ENCODE data around the gene CPS1.

CPS1 gene

GRCh38 chr2:210559182-210559581 is 2.8 kb downstream of the CPS1 start:
- Histone ChIP-seq H3K4me3 (ENCODE audit: low read depth, low read length) (no peak overlapping the region), H3K36me3 (ENCODE audit: control insufficient read depth in 2 of 2, insufficient read depth in 1 of 2, low read length in 2 of 2) (no peaks in the 10 kb centered on the region), H3K9me3 (ENCODE audit: control insufficient read depth, insufficient read depth, low read depth, low read length) (no peaks in the 10 kb centered on the region), H3K4me1 (ENCODE audit: control insufficient read depth, insufficient read depth, low read length) (peaks cover 6% of the 10 kb centered on the region; the same call in 1 of the 2 replicates), H3K27ac (ENCODE audit: extremely low read depth, low read depth, low read length) (no peak overlapping the region)
- POLR2A ChIA-PET: no interaction called here
- TF ChIP-seq ZNF623 (tag by site-specific recombination; IDR thresholded peaks at IDR 0.05): no peak
- no peak for TF ChIP-seq ZNF530 (tag by site-specific recombination; IDR thresholded peaks at IDR 0.05; ENCODE audit: low read depth)
- no peak for TF ChIP-seq ZNF391 (tag by site-specific recombination; IDR thresholded peaks at IDR 0.05; ENCODE audit: borderline replicate concordance, low read depth)
- no peak for TF ChIP-seq ZBTB44 (tag by site-specific recombination; IDR thresholded peaks at IDR 0.05)
- TF ChIP-seq ZNF148 (tag by site-specific recombination; IDR thresholded peaks at IDR 0.05; ENCODE audit: borderline replicate concordance): no peak
- no peak for TF ChIP-seq ZBTB48 (tag by site-specific recombination; IDR thresholded peaks at IDR 0.05)
- no peak for TF ChIP-seq ZSCAN30 (tag by site-specific recombination; IDR thresholded peaks at IDR 0.05)
- no peak for TF ChIP-seq ZNF677 (tag by site-specific recombination; IDR thresholded peaks at IDR 0.05)
- TF ChIP-seq ZNF157 (tag by site-specific recombination; IDR thresholded peaks at IDR 0.05): no peak
- no peak for TF ChIP-seq ZNF529 (tag by site-specific recombination; IDR thresholded peaks at IDR 0.05; ENCODE audit: insufficient replicate concordance)
- no peak for TF ChIP-seq BCL6B (tag by site-specific recombination; IDR thresholded peaks at IDR 0.05)
- no peak for TF ChIP-seq MZF1 (tag by site-specific recombination; IDR thresholded peaks at IDR 0.05; ENCODE audit: borderline replicate concordance)
- no peak for TF ChIP-seq ZSCAN23 (tag by site-specific recombination; IDR thresholded peaks at IDR 0.05)
- TF ChIP-seq ZNF488 (tag by site-specific recombination; IDR thresholded peaks at IDR 0.05): no peak
- TF ChIP-seq ZNF146 (tag by site-specific recombination; IDR thresholded peaks at IDR 0.05): no peak
- TF ChIP-seq ZNF354C (tag by site-specific recombination; IDR thresholded peaks at IDR 0.05; ENCODE audit: borderline replicate concordance, low read depth): no peak
- TF ChIP-seq ZNF214 (tag by site-specific recombination; IDR thresholded peaks at IDR 0.05; ENCODE audit: borderline replicate concordance): no peak
- TF ChIP-seq GLIS2 (tag by site-specific recombination; IDR thresholded peaks at IDR 0.05): no peak
- no peak for TF ChIP-seq ZNF585B (tag by site-specific recombination; IDR thresholded peaks at IDR 0.05)
- no peak for TF ChIP-seq ZNF664 (tag by site-specific recombination; IDR thresholded peaks at IDR 0.05)
- CTCF ChIA-PET: no interaction called here

GRCh38 chr2:210561475-210561874 is 5.1 kb downstream of the CPS1 start:
- POLR2A ChIA-PET: no interaction called here
- no peaks in the 10 kb centered on the region for H3K36me3 ChIP-seq (ENCODE audit: control insufficient read depth in 2 of 2, insufficient read depth in 1 of 2, low read length in 2 of 2)
- no peak for TF ChIP-seq ZNF585B (tag by site-specific recombination; IDR thresholded peaks at IDR 0.05)
- no peak for TF ChIP-seq ZBTB6 (tag by site-specific recombination; IDR thresholded peaks at IDR 0.05)
- no peak for TF ChIP-seq ZSCAN5A (tag by site-specific recombination; IDR thresholded peaks at IDR 0.05)
- TF ChIP-seq ZNF112 (tag by site-specific recombination; IDR thresholded peaks at IDR 0.05): no peak
- no peak for TF ChIP-seq ZNF776 (tag by site-specific recombination; IDR thresholded peaks at IDR 0.05; ENCODE audit: borderline replicate concordance)
- no peak for TF ChIP-seq ZNF621 (tag by site-specific recombination; IDR thresholded peaks at IDR 0.05)
- TF ChIP-seq FEZF1 (tag by site-specific recombination; IDR thresholded peaks at IDR 0.05): no peak
- TF ChIP-seq HOXC10 (CRISPR knock-in tag; IDR thresholded peaks at IDR 0.05): no peak
- TF ChIP-seq ZNF747 (tag by site-specific recombination; IDR thresholded peaks at IDR 0.05): no peak
- no peak for TF ChIP-seq ZSCAN30 (tag by site-specific recombination; IDR thresholded peaks at IDR 0.05)
- CTCF ChIA-PET: interaction anchor here (1.6 to 1.8 kb wide), 2 partner anchors 13 to 59 kb away, joined by 6 read pairs; no protein-coding TSS in a partner anchor
- no peaks in the 10 kb centered on the region for H3K9me3 ChIP-seq (ENCODE audit: control insufficient read depth, insufficient read depth, low read depth, low read length)
- no peak overlapping the region for H3K27ac ChIP-seq (ENCODE audit: extremely low read depth, low read depth, low read length)
- peaks cover 6% of the 10 kb centered on the region; the same call in 1 of the 2 replicates for H3K4me1 ChIP-seq (ENCODE audit: control insufficient read depth, insufficient read depth, low read length)
- no peak overlapping the region for H3K4me3 ChIP-seq (ENCODE audit: low read depth, low read length)
